MM.1S (cell line): ENCODE data around the gene CBFA2T2.

Experiments
- DNase-seq: peaks from one replicate; pipeline ENCODE4 v3.0.0-alpha.2; 2015
- H2AFZ ChIP-seq: fragments of 300-600 bp; sonication (generic); 2 replicates; pipeline ENCODE4 v1.6.0; 2016; ENCODE audit warnings: antibody characterized with exemption, low read length
- H3F3A ChIP-seq: fragments of 300-600 bp; sonication (generic); 2 replicates; pipeline ENCODE4 v1.6.1; 2016; ENCODE audit warnings: mild to moderate bottlenecking, antibody characterized with exemption, low read length, moderate library complexity, mixed read lengths; ENCODE audit not compliant: insufficient read depth
- H3K27ac ChIP-seq: fragments of 300-600 bp; sonication (generic); 2 replicates; pipeline ENCODE4 v1.5.1; 2016; ENCODE audit warnings: mild to moderate bottlenecking, low read length
- H3K27me3 ChIP-seq: fragments of 300-600 bp; sonication (generic); replicated peaks from 2 replicates; pipeline ENCODE4 v1.6.0; 2016; ENCODE audit warnings: low read length; ENCODE audit not compliant: insufficient read depth
- H3K36me3 ChIP-seq: fragments of 300-600 bp; sonication (generic); replicated peaks from 2 replicates; pipeline ENCODE4 v1.6.1; 2016; ENCODE audit warnings: mild to moderate bottlenecking, low read length, mixed read lengths; ENCODE audit not compliant: insufficient read depth
- H3K4me1 ChIP-seq: fragments of 300-600 bp; sonication (generic); 2 replicates; pipeline ENCODE4 v1.6.1; 2016; ENCODE audit warnings: low read length, mixed read lengths
- H3K4me2 ChIP-seq: fragments of 300-600 bp; sonication (generic); 2 replicates; pipeline ENCODE4 v1.6.0; 2016; ENCODE audit warnings: low read depth, low read length
- H3K4me3 ChIP-seq: fragments of 300-600 bp; sonication (generic); 2 replicates; pipeline ENCODE4 v1.5.1; 2016; ENCODE audit warnings: low read length, mixed read lengths
- H3K79me2 ChIP-seq: fragments of 300-600 bp; sonication (generic); 2 replicates; pipeline ENCODE4 v1.6.1; 2016; ENCODE audit warnings: mixed run types, low read length, mixed read lengths
- H3K9ac ChIP-seq: fragments of 300-600 bp; sonication (generic); 2 replicates; pipeline ENCODE4 v1.6.1; 2016; ENCODE audit warnings: low read length, mixed read lengths
- H3K9me2 ChIP-seq: fragments of 300-600 bp; sonication (generic); replicated peaks from 2 replicates; pipeline ENCODE4 v1.6.1; 2016; ENCODE audit warnings: mild to moderate bottlenecking, low read length, mixed read lengths; ENCODE audit not compliant: insufficient read depth
- H3K9me3 ChIP-seq: fragments of 300-600 bp; sonication (generic); replicated peaks from 2 replicates; pipeline ENCODE4 v1.6.1; 2016; ENCODE audit warnings: mild to moderate bottlenecking, low read length, mixed read lengths; ENCODE audit not compliant: insufficient read depth
- H4K20me1 ChIP-seq: fragments of 300-600 bp; sonication (generic); 2 replicates; pipeline ENCODE4 v1.6.1; 2016; ENCODE audit warnings: mild to moderate bottlenecking, low read length, moderate library complexity, mixed read lengths; ENCODE audit not compliant: insufficient read depth
- EZH2 ChIP-seq: fragments of 300-600 bp; sonication (generic); optimal IDR thresholded peaks from 2 replicates; pipeline ENCODE3; 2017; ENCODE audit warnings: low read depth, mild to moderate bottlenecking, antibody characterized with exemption, low read length, mixed read lengths
- EZH2phosphoT487 ChIP-seq: fragments of 300-600 bp; sonication (generic); IDR thresholded peaks from 2 replicates; pipeline ENCODE4 v1.6.1; 2018; ENCODE audit warnings: antibody characterized with exemption, low read length
- TF ChIP-seq, protein P1 (sequence below): fragments of 300-600 bp; sonication (generic); IDR thresholded peaks from 2 replicates; pipeline ENCODE4 v1.5.1; 2016; ENCODE audit warnings: antibody characterized with exemption, low read length, mixed read lengths

Gene CBFA2T2

DNA sequence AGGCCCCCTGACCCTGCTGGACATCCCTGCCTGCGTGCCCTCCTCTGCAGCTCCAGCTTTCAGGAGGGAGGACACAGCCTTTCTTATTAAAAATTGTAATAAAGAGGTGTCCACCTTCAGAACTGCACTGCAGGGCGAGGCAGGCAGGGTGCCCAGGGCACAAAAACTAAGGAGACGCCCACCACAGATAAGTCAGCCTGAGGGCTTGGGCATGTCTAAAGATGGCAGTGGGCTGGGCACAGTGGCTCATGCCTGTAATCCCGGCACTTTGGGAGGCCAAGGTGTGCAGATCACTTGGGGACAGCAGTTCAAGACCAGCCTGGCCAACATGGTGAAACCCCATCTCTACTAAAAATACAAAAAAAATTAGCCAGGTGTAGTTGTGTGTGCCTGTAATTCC is 165.3 kb downstream of the CBFA2T2 start:
- Histone ChIP-seq H3K4me2 (no peak overlapping the region), H3K27ac (no peak overlapping the region), H3K4me3 (no peak overlapping the region), H3K4me1 (peaks cover 3% of the 10 kb centered on the region; the same call in 1 of the 2 replicates), H2AFZ (no peak overlapping the region), H3K9me3 (no peaks in the 10 kb centered on the region), H3K79me2 (no peaks in the 10 kb centered on the region), H3K9me2 (no peaks in the 10 kb centered on the region), H3K36me3 (no peaks in the 10 kb centered on the region), H4K20me1 (no peaks in the 10 kb centered on the region), H3F3A (no peaks in the 10 kb centered on the region; the same call in 1 of the 2 replicates), H3K9ac (no peak overlapping the region), H3K27me3 (no peaks in the 10 kb centered on the region)
- TF ChIP-seq EZH2phosphoT487 = no peak
- TF ChIP-seq, protein P1, sequence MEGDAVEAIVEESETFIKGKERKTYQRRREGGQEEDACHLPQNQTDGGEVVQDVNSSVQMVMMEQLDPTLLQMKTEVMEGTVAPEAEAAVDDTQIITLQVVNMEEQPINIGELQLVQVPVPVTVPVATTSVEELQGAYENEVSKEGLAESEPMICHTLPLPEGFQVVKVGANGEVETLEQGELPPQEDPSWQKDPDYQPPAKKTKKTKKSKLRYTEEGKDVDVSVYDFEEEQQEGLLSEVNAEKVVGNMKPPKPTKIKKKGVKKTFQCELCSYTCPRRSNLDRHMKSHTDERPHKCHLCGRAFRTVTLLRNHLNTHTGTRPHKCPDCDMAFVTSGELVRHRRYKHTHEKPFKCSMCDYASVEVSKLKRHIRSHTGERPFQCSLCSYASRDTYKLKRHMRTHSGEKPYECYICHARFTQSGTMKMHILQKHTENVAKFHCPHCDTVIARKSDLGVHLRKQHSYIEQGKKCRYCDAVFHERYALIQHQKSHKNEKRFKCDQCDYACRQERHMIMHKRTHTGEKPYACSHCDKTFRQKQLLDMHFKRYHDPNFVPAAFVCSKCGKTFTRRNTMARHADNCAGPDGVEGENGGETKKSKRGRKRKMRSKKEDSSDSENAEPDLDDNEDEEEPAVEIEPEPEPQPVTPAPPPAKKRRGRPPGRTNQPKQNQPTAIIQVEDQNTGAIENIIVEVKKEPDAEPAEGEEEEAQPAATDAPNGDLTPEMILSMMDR = no peak
- TF ChIP-seq EZH2 = no peak
- DNase-seq = no peak

DNA sequence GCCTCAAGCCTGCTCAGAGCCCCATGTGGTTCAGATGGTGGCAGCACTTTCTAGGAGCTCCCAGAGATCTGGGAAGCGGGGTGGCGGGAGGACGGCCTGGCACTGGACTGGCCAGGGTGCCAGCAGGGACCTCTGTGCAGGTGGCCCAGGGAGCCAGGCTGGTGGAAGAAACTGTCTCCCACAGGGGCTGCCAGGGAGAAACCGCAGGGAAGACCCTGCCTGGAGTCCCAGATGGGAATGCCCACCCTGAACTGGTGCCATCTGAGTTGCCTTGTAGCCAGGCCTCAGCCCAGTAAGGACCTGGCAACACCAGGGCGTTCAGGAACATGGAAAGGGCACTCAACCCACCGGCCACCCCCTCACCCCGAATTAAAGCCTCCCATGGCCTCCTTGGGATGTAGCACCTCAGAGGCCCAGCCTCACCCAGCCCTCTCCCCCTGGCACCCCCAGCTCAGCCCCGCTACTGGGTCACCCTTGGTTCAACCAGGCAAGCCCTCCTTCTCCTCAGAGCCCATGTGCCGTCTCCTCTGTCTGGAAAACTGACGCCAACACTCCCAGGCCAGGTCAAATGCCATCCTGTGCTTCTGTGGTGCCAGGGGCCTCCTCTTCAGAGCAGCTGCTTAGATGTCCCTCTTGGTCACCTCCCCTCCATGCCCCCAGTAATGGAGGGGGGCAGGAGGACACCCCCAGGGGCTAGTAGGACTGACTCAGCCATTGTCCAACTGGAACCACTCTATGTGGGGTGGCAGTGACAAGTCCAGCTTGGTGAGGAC is 166.3 kb downstream of the CBFA2T2 start:
- no peak overlapping the region for H3K27ac ChIP-seq
- H3K79me2 ChIP-seq = no peaks in the 10 kb centered on the region
- H3K4me2 ChIP-seq = no peak overlapping the region
- no peaks in the 10 kb centered on the region; the same call in 1 of the 2 replicates for H3F3A ChIP-seq
- H3K4me1 ChIP-seq = peaks cover 3% of the 10 kb centered on the region; the same call in 1 of the 2 replicates
- TF ChIP-seq EZH2 (no peak), EZH2phosphoT487 (no peak)
- TF ChIP-seq, protein P1 = no peak
- H3K36me3 ChIP-seq = no peaks in the 10 kb centered on the region
- no peaks in the 10 kb centered on the region for H3K27me3 ChIP-seq
- H3K4me3 ChIP-seq = no peak overlapping the region
- H3K9ac ChIP-seq = no peak overlapping the region
- no peaks in the 10 kb centered on the region for H3K9me2 ChIP-seq
- DNase-seq = no peak
- no peak overlapping the region for H2AFZ ChIP-seq
- H3K9me3 ChIP-seq = no peaks in the 10 kb centered on the region
- no peaks in the 10 kb centered on the region for H4K20me1 ChIP-seq

DNA sequence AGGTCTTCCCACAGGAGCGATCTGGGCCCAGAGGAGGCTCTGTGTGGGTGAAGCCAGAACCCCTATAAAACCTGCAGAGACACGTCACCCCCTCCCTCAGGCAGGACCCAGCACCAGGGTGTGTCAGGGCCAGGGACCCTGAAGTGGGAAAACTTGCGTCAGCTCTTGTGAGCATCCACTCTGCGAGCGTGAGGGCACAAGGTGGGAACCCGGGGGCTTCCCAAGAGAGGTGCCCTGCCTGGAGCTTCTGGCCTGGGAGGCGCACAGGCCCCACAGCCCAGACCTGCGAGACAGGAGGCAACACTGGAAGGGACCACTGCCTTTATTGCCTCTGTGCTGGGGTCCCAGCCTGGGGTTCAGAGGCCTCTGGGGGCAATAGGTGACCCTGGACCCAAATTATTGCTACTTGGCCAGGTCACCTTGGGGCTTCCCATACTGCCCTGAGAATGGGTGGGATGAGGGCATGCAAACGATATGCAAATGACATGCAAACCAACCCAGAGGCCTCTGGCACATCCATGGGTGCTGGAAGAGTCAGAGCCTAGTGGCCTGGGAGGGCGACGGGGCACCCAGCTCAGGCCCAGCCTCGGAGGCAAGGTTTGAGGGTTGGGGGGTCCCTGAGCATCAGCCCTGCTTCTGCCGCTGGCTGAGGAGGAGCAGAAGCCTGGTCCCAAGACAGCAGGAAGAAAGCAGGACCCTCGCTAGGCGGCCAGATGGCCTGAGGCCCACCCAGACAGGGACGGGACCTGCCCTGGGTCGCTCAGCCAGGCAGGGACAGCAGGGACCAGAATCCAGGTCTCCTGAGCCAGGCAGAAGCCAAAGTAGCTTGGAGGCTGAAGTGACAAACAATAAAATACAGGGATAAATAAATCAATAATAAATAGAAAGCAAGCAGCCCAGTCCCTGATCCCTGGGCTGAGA is 167.1 kb downstream of the CBFA2T2 start:
- no peak overlapping the region for H3K27ac ChIP-seq
- no peaks in the 10 kb centered on the region for H3K9me2 ChIP-seq
- no peak overlapping the region for H3K4me2 ChIP-seq
- no peak overlapping the region for H3K4me3 ChIP-seq
- no peak overlapping the region for H3K9ac ChIP-seq
- H3K9me3 ChIP-seq = no peaks in the 10 kb centered on the region
- H3K79me2 ChIP-seq = no peaks in the 10 kb centered on the region
- no peak for DNase-seq
- TF ChIP-seq EZH2phosphoT487 (no peak), EZH2 (no peak)
- TF ChIP-seq, protein P1 = no peak
- H4K20me1 ChIP-seq = no peaks in the 10 kb centered on the region
- no peaks in the 10 kb centered on the region for H3K27me3 ChIP-seq
- no peaks in the 10 kb centered on the region for H3K36me3 ChIP-seq
- H2AFZ ChIP-seq = no peak overlapping the region
- peaks cover 3% of the 10 kb centered on the region; the same call in 1 of the 2 replicates for H3K4me1 ChIP-seq
- no peaks in the 10 kb centered on the region; the same call in 1 of the 2 replicates for H3F3A ChIP-seq
